A549 (cell line): ENCODE data around the gene PARD3B.

ENCODE experiments used
- CBX2 ChIP-seq: fragments of 200-600 bp; sonication (generic); IDR thresholded peaks from 2 replicates; pipeline ENCODE4 v1.6.1; 2016; ENCODE audit warnings: low read depth, mild to moderate bottlenecking, borderline replicate concordance
- CHD2 ChIP-seq: fragments of 150-350 bp; IDR thresholded peaks from 2 replicates; pipeline ENCODE4 v1.6.1; 2014; ENCODE audit warnings: low read length; ENCODE audit not compliant: partially characterized antibody
- CHD4 ChIP-seq: fragments of 200-600 bp; sonication (generic); IDR thresholded peaks from 2 replicates; pipeline ENCODE4 v1.6.1; 2016; ENCODE audit warnings: antibody characterized with exemption, mild to moderate bottlenecking, borderline replicate concordance
- CTCF ChIP-seq: fragments of >200 bp; sonication (Bioruptor Twin); formaldehyde crosslinking; IDR thresholded peaks from 3 replicates; pipeline ENCODE4 v1.5.1; 2016
- MAX ChIP-seq: IDR thresholded peaks from 2 replicates; pipeline ENCODE4 v1.6.1; 2012
- POLR2A ChIP-seq: IDR thresholded peaks from 2 replicates; pipeline ENCODE4 v1.6.1; 2012; ENCODE audit warnings: mild to moderate bottlenecking, low read length
- RARB ChIP-seq: fragments of 250-450 bp; sonication (Bioruptor Pico); IDR thresholded peaks from 2 replicates; pipeline ENCODE4 v1.8.0; 2021; ENCODE audit warnings: mild to moderate bottlenecking, moderate library complexity
- USF2 ChIP-seq: fragments of 450-650 bp; IDR thresholded peaks from 2 replicates; pipeline ENCODE4 v1.6.1; 2014; ENCODE audit warnings: antibody characterized with exemption
- TF ChIP-seq, protein P1 (sequence below): fragments of >200 bp; sonication (Bioruptor Twin); formaldehyde crosslinking; IDR thresholded peaks from 3 replicates; pipeline ENCODE4 v1.6.1; 2016

DNA sequence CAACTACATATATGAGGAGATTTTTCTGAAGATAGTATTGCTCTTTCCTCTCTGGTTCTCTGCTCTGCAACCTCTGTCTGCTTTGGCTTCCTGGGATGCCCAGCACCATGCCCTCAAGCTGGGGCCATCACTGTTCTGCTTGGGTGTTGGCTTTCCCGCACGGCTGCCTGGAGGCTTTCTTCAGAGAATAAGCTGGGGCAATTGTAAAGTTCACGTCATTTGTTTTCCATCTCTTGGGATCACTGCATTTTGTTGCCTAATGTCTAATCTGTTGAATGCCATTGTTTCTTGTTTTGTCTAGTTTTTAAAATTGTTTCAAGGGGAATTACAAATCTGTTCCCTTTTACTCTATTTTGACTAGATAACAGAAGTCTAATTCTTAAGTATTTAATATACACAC lies 699.7 kb downstream of the PARD3B start:
- TF ChIP-seq CTCF, result no peak
- TF ChIP-seq RARB (CRISPR knock-in tag), result no peak
- TF ChIP-seq MAX, result no peak
- TF ChIP-seq CBX2, result no peak
- no peak for TF ChIP-seq USF2
- TF ChIP-seq CHD2, result no peak
- TF ChIP-seq, protein P1, sequence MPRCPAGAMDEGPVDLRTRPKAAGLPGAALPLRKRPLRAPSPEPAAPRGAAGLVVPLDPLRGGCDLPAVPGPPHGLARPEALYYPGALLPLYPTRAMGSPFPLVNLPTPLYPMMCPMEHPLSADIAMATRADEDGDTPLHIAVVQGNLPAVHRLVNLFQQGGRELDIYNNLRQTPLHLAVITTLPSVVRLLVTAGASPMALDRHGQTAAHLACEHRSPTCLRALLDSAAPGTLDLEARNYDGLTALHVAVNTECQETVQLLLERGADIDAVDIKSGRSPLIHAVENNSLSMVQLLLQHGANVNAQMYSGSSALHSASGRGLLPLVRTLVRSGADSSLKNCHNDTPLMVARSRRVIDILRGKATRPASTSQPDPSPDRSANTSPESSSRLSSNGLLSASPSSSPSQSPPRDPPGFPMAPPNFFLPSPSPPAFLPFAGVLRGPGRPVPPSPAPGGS, result no peak
- TF ChIP-seq POLR2A, result no peak
- TF ChIP-seq CHD4, result no peak
